Measurements from ENCODE around the gene BANP.
"Not testable (repeated sequence)": the region's sequence is repeated elsewhere in the genome, so short reads cannot be mapped to it uniquely, and the experiment has no call there.

GRCh38 chr16:87988596-87988995 lies 37.4 kb downstream of the BANP start:
- not testable (repeated sequence) for TF ChIP-seq FOXA1, SP1 (IDR thresholded peaks at IDR 0.05)

Data from HEK293T (cell line).